GM13976 (cell line): Measurements from ENCODE around the gene COA1.

ENCODE experiments used
- DNase-seq: peaks from one replicate; pipeline ENCODE4 v3.0.0; 2012; ENCODE audit warnings: low spot score
- in situ Hi-C: fragments of 300-500 bp; cut with MboI; formaldehyde crosslinking; loops from one replicate; pipeline ENCODE4 v1.12.0; 2022; ENCODE audit warnings: low sequenced_read_pairs, mixed read lengths, inconsistent platforms; ENCODE audit not compliant: unreplicated experiment
- TF ChIP-seq, protein P1 (sequence below): IDR thresholded peaks from 2 replicates; pipeline ENCODE4 v1.5.1; 2012; ENCODE audit warnings: borderline replicate concordance, mild to moderate bottlenecking; ENCODE audit not compliant: insufficient read depth; ENCODE audit errors: extremely low read depth, missing control alignments, control extremely low read depth

The COA1 gene

GRCh38 chr7:43655584-43655983 is 73.7 kb downstream of the COA1 start:
- TF ChIP-seq, protein P1, sequence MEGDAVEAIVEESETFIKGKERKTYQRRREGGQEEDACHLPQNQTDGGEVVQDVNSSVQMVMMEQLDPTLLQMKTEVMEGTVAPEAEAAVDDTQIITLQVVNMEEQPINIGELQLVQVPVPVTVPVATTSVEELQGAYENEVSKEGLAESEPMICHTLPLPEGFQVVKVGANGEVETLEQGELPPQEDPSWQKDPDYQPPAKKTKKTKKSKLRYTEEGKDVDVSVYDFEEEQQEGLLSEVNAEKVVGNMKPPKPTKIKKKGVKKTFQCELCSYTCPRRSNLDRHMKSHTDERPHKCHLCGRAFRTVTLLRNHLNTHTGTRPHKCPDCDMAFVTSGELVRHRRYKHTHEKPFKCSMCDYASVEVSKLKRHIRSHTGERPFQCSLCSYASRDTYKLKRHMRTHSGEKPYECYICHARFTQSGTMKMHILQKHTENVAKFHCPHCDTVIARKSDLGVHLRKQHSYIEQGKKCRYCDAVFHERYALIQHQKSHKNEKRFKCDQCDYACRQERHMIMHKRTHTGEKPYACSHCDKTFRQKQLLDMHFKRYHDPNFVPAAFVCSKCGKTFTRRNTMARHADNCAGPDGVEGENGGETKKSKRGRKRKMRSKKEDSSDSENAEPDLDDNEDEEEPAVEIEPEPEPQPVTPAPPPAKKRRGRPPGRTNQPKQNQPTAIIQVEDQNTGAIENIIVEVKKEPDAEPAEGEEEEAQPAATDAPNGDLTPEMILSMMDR: no peak
- in situ Hi-C loops: no loop called here
- DNase-seq: no peak

DNA sequence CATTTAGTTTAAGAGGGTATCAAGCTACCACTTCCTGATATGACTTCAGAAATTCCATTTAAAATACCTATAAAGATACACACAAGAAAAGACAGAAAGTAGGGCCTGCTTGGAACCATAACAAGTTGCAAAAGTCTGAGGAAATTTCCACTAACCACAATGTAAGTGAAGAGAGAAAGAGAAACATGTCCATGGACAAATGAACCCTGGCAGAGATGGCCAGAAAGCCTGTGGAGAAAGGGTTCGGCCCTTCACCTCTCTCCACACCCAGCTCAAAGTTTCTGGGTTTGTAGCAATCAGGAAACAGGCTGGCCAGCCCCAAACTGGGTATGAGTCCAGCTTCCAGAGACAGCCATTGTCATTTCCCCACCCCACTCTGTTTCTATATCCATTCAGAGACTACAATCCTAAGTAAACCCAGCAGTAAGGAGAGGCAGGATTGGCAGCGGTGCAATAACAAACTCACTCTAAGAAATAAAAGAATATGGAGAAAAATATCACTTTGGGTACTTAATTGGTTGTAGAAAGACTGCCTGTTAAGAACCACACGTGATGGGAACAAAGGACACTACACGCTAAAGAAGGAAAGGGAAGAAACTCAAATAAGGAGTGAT is 75.3 kb downstream of the COA1 start:
- in situ Hi-C loops: no loop called here
- TF ChIP-seq, protein P1: no peak
- no peak for DNase-seq

- DNase-seq: no peak
- TF ChIP-seq, protein P1: no peak
- in situ Hi-C loops: no loop called here
Observed at GRCh38 chr7:43653466-43653865, 75.9 kb downstream of the COA1 start.

DNA sequence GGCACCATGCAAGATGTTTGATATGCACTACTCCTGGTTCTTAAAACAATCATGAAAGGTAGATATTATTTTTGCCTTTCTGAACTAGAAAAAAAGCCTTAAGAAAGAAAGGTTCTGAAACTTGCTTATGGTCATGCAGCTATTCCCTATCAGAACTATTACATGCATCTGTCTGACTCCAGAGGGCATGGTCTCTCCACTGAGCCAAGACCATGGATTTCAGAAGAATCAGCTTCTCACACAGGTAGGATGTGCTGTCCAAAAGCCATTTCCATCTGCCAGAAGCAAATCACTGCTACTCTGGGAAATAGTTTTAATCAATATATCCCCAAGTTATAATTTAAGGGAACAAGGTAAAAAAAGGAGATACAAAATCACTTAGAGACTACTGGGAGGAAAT is 77.0 kb downstream of the COA1 start:
- no peak for DNase-seq
- TF ChIP-seq, protein P1: peak; percentile 23
- in situ Hi-C loops: no loop called here

DNA sequence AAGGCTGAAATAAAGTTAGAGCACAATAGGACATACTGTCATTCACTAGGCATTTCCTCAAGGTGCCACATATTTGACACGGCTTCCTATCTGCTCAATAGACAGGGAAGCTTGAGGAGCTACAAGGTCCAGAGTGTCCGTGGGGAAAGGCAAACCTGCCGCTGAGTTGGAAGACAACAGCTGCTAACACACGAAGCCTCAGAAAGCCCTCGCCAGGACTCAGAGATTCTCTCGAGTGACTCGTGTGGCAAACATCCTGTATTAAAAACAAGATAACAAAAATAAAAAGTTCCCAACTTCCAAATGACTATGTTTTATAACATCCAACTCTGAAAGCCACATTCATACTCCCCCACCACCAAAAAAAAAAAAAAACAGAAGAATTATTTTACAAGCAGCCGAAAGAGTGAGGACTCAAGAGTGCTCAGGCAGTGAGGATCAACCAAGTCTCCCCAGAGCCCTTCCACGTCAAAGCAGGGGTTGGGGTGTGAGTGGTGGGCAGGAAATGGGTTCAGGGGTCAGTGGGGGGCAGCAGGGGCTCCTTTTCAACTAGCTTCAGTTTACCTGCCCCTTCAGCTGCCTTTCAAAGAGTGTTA is 78.8 kb downstream of the COA1 start:
- no peak for DNase-seq
- TF ChIP-seq, protein P1: no peak
- in situ Hi-C loops: no loop called here

- peak; percentile 69 for DNase-seq
- in situ Hi-C loops: no loop called here
- TF ChIP-seq, protein P1: no peak
Observed at GRCh38 chr7:43649755-43650274, 79.5 kb downstream of the COA1 start.
